Brain microvascular endothelial cell (primary cell): ENCODE results near the gene PIGL.
A peak's percentile ranks its signal among the peaks of the same experiment; 100 is the strongest.

Experiments
- DNase-seq: peaks from one replicate; pipeline ENCODE4 v3.0.0-alpha.2; 2020
- H3K27ac ChIP-seq: fragments of 250-450 bp; sonication (Bioruptor Pico); 2 replicates; pipeline ENCODE4 v1.5.1; 2020; ENCODE audit warnings: mild to moderate bottlenecking, moderate library complexity
- H3K27me3 ChIP-seq: fragments of 250-450 bp; sonication (Bioruptor Pico); replicated peaks from 2 replicates; pipeline ENCODE4 v1.5.1; 2020; ENCODE audit warnings: mild to moderate bottlenecking
- H3K36me3 ChIP-seq: fragments of 250-450 bp; sonication (Bioruptor Pico); replicated peaks from 2 replicates; pipeline ENCODE4 v1.5.1; 2020; ENCODE audit warnings: mild to moderate bottlenecking
- H3K4me3 ChIP-seq: 2 replicates; pipeline ENCODE4 v1.5.1; 2011; ENCODE audit warnings: low read depth, mild to moderate bottlenecking, control low read depth, low read length, moderate library complexity
- in situ Hi-C: cut with HindIII; loops from 2 replicates; pipeline ENCODE4 v1.10.0; 2017; ENCODE audit warnings: low sequenced_read_pairs, low pct_ligation_motif_present
- TF ChIP-seq, protein P1 (sequence below): IDR thresholded peaks from 2 replicates; pipeline ENCODE4 v1.5.1; 2011; ENCODE audit warnings: low read depth, mild to moderate bottlenecking, moderate library complexity, low read length, control low read depth, inconsistent platforms; ENCODE audit errors: missing control alignments

PIGL gene

DNA sequence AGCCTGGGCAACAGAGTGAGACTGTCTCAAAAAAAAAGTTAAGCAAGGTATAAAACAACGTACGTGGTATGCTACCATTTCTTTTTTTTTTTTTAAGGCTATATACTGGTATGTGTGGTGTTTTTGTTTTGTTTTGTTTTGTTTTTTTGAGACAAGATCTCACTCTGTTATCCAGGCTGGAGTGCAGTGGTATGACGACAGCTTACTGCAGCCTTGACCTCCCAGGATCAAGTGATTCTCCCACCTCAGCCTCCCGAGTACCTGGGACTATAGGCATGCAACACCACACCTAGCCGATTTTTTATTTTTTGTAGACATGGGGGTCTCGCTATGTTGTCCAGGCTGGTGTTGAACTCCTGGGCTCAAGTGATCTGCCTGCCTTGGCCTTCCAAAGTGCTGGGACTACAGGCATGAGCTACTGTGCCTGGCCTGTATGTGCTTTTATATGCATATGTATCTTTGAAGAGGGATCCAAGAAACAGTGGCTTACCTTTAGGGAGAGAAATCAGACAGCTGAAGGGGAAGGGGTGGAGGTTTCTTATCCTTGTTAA lies 129.8 kb downstream of the PIGL start:
- peaks cover 16% of the 10 kb centered on the region for H3K36me3 ChIP-seq
- in situ Hi-C loops = no loop called here
- no peak for DNase-seq
- no peak overlapping the region for H3K27ac ChIP-seq
- TF ChIP-seq, protein P1, sequence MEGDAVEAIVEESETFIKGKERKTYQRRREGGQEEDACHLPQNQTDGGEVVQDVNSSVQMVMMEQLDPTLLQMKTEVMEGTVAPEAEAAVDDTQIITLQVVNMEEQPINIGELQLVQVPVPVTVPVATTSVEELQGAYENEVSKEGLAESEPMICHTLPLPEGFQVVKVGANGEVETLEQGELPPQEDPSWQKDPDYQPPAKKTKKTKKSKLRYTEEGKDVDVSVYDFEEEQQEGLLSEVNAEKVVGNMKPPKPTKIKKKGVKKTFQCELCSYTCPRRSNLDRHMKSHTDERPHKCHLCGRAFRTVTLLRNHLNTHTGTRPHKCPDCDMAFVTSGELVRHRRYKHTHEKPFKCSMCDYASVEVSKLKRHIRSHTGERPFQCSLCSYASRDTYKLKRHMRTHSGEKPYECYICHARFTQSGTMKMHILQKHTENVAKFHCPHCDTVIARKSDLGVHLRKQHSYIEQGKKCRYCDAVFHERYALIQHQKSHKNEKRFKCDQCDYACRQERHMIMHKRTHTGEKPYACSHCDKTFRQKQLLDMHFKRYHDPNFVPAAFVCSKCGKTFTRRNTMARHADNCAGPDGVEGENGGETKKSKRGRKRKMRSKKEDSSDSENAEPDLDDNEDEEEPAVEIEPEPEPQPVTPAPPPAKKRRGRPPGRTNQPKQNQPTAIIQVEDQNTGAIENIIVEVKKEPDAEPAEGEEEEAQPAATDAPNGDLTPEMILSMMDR = no peak
- H3K27me3 ChIP-seq = no peaks in the 10 kb centered on the region
- H3K4me3 ChIP-seq = no peak overlapping the region

DNA sequence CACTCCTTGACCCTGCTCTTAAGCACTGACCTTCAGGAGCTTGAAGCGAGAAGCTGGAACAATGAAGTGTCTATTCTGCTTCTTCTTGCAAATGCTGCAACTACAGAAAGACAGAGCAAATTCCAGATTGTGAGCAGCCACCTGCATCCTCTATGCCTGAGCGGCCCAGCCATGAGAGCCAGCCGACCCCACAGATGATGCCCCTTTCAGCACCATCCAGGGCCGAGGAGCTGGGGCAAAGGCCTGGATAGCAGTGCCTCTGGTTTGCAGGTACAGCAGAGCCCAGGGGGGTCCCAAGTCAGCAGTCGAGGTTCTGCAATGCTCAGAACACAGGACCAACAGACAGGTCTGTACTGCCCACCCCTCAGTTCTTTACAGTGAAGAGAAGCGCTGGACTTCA lies 131.6 kb downstream of the PIGL start:
- no peak overlapping the region for H3K27ac ChIP-seq
- in situ Hi-C loops = no loop called here
- peaks cover 11% of the 10 kb centered on the region for H3K36me3 ChIP-seq
- no peak for DNase-seq
- no peak overlapping the region for H3K4me3 ChIP-seq
- H3K27me3 ChIP-seq = no peaks in the 10 kb centered on the region
- TF ChIP-seq, protein P1 = no peak

- TF ChIP-seq, protein P1 = no peak
- no peaks in the 10 kb centered on the region for H3K27me3 ChIP-seq
- in situ Hi-C loops = no loop called here
- no peak overlapping the region for H3K27ac ChIP-seq
- H3K36me3 ChIP-seq = peaks cover 11% of the 10 kb centered on the region
- H3K4me3 ChIP-seq = no peak overlapping the region
- DNase-seq = no peak
Measured at GRCh38 chr17:16349431-16349830, 132.4 kb downstream of the PIGL start.

DNA sequence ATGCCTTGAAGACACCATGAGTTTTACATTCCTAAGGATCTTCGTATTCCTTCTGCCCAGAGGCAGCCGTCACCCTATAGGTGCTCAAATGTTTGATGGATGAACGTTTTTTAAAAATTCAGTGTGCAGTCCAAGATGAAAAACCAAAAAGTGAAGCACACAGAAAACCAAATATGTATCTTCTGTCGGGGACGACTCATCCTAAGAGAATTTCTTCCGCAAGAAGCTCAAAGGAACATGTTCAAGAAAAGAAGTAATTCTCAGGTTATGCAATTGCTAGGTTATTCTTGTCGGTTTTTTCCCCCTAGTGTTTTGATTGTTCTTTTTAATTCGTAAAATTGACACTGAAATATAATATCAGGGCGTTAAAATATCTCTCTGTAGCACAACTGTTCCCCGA lies 134.8 kb downstream of the PIGL start:
- in situ Hi-C loops = no loop called here
- H3K4me3 ChIP-seq = peak overlapping the region; percentile 70
- TF ChIP-seq, protein P1 = no peak
- peaks cover 11% of the 10 kb centered on the region for H3K36me3 ChIP-seq
- H3K27ac ChIP-seq = peak overlapping the region; percentile 8
- H3K27me3 ChIP-seq = no peaks in the 10 kb centered on the region
- DNase-seq = peak; percentile 16

- DNase-seq = peak; percentile 11
- Histone ChIP-seq H3K36me3 (peaks cover 11% of the 10 kb centered on the region), H3K27ac (peak overlapping the region; percentile 8), H3K4me3 (peak overlapping the region; percentile 70), H3K27me3 (no peaks in the 10 kb centered on the region)
- in situ Hi-C loops = no loop called here
- TF ChIP-seq, protein P1 = no peak
Measured at GRCh38 chr17:16352303-16352666, 135.3 kb downstream of the PIGL start.

DNA sequence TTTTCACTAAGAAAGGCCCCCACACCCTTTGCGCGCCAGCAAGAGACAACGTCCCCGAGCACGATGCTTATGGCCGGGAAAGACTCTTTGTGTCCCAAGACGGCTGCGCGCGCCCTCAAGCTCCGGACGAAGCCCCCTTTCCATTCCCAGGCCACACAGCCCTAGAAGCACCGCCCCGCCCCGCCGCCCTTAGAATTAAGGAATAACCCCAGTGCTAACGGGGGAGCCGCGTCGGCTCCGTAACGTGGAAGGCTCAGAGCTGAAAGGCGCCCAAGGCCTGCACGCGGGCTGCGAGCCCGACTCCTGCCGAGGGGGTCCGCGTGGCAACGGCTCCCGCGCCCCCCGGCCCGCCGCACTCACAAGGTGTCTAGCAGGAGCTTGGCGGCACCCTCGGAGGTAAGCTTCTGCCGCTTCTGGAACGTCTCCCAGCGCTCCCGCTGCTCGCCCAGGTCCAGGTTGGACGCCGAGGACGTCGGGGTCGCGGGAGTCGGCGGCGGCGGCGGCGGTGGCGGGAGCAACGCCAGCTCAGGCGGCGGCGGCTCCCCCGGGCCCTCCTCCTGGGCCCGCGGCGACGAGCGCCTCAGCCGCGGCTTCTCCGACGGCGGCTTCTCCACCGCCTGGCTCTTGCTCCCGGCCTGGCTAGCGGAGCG lies 135.8 kb downstream of the PIGL start:
- no peaks in the 10 kb centered on the region for H3K27me3 ChIP-seq
- in situ Hi-C loops = no loop called here
- DNase-seq = peak; percentile 3
- TF ChIP-seq, protein P1 = no peak
- H3K36me3 ChIP-seq = peaks cover 11% of the 10 kb centered on the region
- H3K4me3 ChIP-seq = peak overlapping the region; percentile 70
- H3K27ac ChIP-seq = peak overlapping the region; percentile 8
